Measurements from ENCODE around the gene SIGLEC15.
"Not testable (repeated sequence)": the region's sequence is repeated elsewhere in the genome, so short reads cannot be mapped to it uniquely, and the experiment has no call there.

Gene SIGLEC15

GRCh38 chr18:45807144-45807543 is 18.3 kb upstream of the SIGLEC15 start:
- H3K4me3 ChIP-seq (ENCODE audit: low read depth, low read length), result not testable (repeated sequence)
- TF ChIP-seq CTCF (IDR thresholded peaks at IDR 0.05; ENCODE audit: low read depth, low read length), result peak; percentile 42
- DNase-seq (ENCODE audit: low read depth), result peak; percentile 52

- not testable (repeated sequence) for H3K4me3 ChIP-seq (ENCODE audit: low read depth, low read length); DNase-seq (ENCODE audit: low read depth)
Observed at GRCh38 chr18:45814733-45815132, 10.7 kb upstream of the SIGLEC15 start.

- TF ChIP-seq CTCF (IDR thresholded peaks at IDR 0.05; ENCODE audit: low read depth, low read length) (no peak), MYC (IDR thresholded peaks at IDR 0.05; ENCODE audit: low read depth, low read length) (no peak), MAX (IDR thresholded peaks at IDR 0.05; ENCODE audit: low read depth, low read length) (no peak), POLR2A (IDR thresholded peaks at IDR 0.05; ENCODE audit: extremely low read depth, insufficient read length) (no peak)
- no peak for DNase-seq (ENCODE audit: low read depth)
- no peak overlapping the region for H3K4me3 ChIP-seq (ENCODE audit: low read depth, low read length)
Observed at GRCh38 chr18:45817543-45817942, 7.9 kb upstream of the SIGLEC15 start.

GRCh38 chr18:45818765-45819164 is 6.7 kb upstream of the SIGLEC15 start:
- DNase-seq (ENCODE audit: low read depth), result peak; percentile 28
- not testable (repeated sequence) for H3K4me3 ChIP-seq (ENCODE audit: low read depth, low read length)

- DNase-seq (ENCODE audit: low read depth), result no peak
- H3K4me3 ChIP-seq (ENCODE audit: low read depth, low read length), result no peak overlapping the region
- TF ChIP-seq CTCF (IDR thresholded peaks at IDR 0.05; ENCODE audit: low read depth, low read length) (no peak), MYC (IDR thresholded peaks at IDR 0.05; ENCODE audit: low read depth, low read length) (no peak), MAX (IDR thresholded peaks at IDR 0.05; ENCODE audit: low read depth, low read length) (no peak), POLR2A (IDR thresholded peaks at IDR 0.05; ENCODE audit: extremely low read depth, insufficient read length) (no peak)
Observed at GRCh38 chr18:45820106-45820745, 5.2 kb upstream of the SIGLEC15 start.

- H3K4me3 ChIP-seq (ENCODE audit: low read depth, low read length), result no peak overlapping the region
- DNase-seq (ENCODE audit: low read depth), result no peak
- no peak for TF ChIP-seq POLR2A (IDR thresholded peaks at IDR 0.05; ENCODE audit: extremely low read depth, insufficient read length)
- TF ChIP-seq MAX (IDR thresholded peaks at IDR 0.05; ENCODE audit: low read depth, low read length), result no peak
- no peak for TF ChIP-seq MYC (IDR thresholded peaks at IDR 0.05; ENCODE audit: low read depth, low read length)
- no peak for TF ChIP-seq CTCF (IDR thresholded peaks at IDR 0.05; ENCODE audit: low read depth, low read length)
Observed at GRCh38 chr18:45821026-45821425, 4.4 kb upstream of the SIGLEC15 start.

- DNase-seq (ENCODE audit: low read depth), result no peak
- no peak overlapping the region for H3K4me3 ChIP-seq (ENCODE audit: low read depth, low read length)
Observed at GRCh38 chr18:45821711-45822110, 3.8 kb upstream of the SIGLEC15 start.

More at GRCh38 chr18:45821711-45822110, 3.8 kb upstream of the SIGLEC15 start:
- TF ChIP-seq MYC (IDR thresholded peaks at IDR 0.05; ENCODE audit: low read depth, low read length), result no peak
- no peak for TF ChIP-seq MAX (IDR thresholded peaks at IDR 0.05; ENCODE audit: low read depth, low read length)
- TF ChIP-seq POLR2A (IDR thresholded peaks at IDR 0.05; ENCODE audit: extremely low read depth, insufficient read length), result no peak
- TF ChIP-seq CTCF (IDR thresholded peaks at IDR 0.05; ENCODE audit: low read depth, low read length), result no peak

All from NB4 (cell line).